ENCODE results near the gene CYP4B1.
"Not testable (repeated sequence)": the region's sequence is repeated elsewhere in the genome, so short reads cannot be mapped to it uniquely, and the experiment has no call there.

CYP4B1 gene

GRCh38 chr1:46798810-46799209 lies at the start of gene CYP4B1:
Gene CYP4B1 (plus strand): TSS chr1:46799046. CDS start chr1:46799082, 36 bp downstream.
- DNase-seq (no peak), ATAC-seq (no peak)

DNA sequence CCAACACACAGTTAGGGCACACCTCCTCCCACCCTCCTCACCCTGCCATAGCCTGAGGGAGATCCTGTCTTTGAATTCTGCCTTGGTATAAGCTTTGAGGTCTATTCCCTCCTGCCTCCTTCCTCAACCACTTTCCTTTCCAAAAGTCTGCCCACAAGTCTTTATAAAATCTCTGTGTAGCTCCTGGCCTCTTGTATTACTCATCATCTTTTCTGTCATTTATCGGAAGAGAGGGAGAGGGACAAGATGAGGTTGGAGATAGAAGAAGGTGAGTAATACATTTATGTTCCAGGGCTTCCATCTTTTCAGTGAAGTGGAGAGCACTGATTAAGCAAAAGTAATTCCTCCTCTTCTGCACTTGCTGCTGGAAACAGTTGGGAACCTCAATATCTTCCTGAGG lies 49.4 kb upstream of the CYP4B1 start:
- DNase-seq (no peak), ATAC-seq (no peak)

DNA sequence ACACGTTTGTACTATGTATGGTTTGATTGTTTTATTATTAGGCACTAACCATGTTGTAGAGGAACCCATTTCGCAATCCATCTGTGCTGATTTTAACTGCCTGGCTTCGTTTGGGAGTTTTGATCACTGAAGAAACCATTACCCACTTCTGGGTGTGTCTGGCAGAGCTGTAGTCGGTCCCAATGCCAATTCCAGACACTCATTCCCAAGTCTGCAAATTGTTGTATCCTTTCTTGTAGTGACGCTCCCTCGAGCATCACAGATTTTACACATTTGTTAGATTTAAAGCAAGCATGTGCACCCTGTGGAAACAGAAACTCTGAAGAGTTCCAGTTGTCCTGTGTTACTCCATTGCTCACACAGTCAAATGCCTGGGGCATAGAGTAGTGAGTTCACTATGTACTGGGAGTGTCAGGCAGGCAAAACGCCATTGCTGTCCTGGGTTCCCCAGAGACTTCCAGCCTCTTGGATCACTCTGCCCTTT lies 48.9 kb upstream of the CYP4B1 start:
- no peak for ATAC-seq
- DNase-seq, result no peak

- ATAC-seq (no peak), DNase-seq (no peak)
Measured at GRCh38 chr1:46753985-46754384, 44.9 kb upstream of the CYP4B1 start.

DNA sequence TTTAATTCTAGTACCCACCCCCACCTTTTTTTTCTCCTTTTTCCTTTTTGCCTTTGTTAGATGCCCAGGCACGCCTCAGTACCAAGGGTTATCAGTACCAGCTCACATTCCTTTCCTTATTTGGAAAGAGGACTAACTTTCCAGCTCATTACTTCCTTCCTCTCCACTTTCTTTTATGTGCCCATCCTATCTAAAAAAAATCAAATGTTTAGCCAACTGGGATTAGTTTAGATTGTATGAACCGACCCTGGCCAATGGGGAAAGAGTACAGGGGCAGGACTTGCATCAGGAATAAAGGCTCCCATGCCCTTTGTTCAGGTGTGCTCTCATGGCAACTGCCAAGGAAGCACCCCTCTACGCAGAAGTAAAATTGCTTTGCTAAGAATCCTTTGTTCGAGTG lies 44.1 kb upstream of the CYP4B1 start:
- DNase-seq, ATAC-seq: not testable (repeated sequence)

DNA sequence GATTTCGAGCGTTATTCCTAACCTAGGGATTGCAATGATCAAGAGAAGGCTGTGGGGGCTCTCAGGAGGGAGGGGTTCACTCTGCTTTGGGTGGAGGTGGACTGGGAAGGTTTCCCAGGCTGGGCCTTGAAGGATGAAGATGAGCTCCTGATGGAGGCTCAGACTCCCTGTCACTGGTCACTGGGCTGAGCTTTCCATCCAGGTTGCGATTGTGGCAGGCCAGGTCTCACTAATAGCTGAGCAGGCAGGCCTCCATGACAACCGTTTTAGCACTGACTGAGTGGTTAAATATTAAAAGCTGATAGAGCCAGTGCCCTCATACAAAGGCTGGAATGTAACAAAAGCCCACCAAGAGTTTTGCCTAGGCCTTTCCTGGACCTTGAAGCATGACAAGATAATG lies 43.7 kb upstream of the CYP4B1 start:
- DNase-seq (no peak), ATAC-seq (no peak)

DNA sequence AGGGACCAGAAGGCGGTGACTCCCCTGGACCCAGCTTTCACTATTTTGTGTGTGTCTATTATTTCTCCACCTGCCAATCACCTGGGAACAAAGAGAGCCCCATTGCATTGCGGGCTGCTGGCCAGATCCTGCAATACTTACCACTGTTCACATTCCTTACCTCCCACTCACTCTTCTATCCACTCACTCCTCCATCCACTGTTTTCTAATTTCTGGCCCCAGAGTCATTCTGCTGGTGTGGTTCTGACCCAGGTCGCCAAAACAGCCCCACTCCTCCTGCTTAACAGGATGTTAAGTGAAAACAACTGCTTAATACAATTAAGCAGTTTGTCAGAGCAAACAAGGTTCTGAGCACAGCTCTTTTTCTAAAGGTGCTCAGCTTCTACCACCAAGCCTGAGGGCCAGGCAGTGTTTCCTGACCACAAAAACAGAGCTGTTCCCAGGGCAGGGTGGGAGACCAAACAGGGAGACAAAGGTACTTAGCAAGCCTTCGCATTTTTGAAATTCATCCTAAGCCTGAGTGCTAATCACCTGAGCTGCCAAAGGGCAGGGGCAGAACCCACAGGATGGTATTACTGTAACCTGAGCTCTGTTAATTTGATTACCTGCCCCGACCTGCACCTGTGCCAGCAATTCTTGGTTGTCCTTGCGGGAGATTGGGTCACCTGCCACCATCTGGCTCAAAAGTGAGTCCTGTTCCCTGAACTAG lies 41.4 kb upstream of the CYP4B1 start:
- ATAC-seq, result no peak
- no peak for DNase-seq

- ATAC-seq (no peak), DNase-seq (no peak)
Measured at GRCh38 chr1:46757956-46758528, 40.8 kb upstream of the CYP4B1 start.

GRCh38 chr1:46760558-46761166 lies 38.2 kb upstream of the CYP4B1 start:
- DNase-seq (no peak), ATAC-seq (no peak)

- DNase-seq (no peak), ATAC-seq (no peak)
Measured at GRCh38 chr1:46761740-46762139, 37.1 kb upstream of the CYP4B1 start.

DNA sequence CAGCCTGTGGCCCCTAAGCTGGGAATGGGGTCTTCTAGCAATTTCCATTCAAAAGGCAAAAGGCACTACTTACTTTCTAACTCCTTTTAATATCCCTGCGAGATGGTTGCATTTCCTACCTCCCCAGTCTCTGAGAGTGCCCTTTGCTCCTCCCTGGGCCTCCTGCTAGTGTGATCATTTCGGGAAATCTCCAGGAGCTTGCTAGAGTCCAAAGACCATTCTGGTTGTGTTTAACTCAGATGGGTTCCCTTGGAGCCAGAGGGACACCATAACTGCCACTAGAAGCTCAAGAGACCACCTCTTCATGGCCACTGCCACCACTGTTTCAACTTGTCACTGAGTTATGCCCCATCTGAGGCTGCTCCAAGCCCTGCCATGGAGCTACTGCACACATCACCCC lies 34.4 kb upstream of the CYP4B1 start:
- ATAC-seq (no peak), DNase-seq (no peak)

DNA sequence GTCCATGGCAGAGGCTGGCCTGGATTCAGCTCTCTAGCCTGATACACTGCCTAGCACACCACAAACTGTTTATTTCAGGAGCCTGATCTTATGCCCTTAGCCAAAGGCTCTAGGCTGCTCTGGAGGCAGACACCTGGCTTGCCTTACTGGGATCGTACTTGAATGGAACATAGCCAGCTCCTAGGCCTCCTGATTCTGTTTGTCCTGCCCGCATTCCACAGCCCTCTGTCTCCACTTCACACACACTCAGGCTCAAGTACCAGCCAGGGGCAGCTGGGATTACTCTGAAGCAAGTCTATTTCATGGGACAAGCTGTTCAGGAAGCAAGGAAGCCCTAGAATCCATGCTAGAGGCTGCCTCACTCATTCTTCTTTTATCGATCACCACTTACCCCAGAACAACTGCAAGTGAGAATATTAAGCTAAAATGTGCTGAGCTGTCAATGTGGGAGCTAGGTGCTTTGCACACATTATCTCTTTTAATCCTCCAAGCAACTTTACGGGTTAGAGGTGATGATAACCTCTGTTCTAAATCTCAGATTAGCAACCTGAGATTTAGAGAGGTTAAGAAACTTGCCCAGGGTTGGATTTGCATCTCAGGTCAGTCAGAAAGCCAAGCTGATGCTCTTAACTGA lies 31.1 kb upstream of the CYP4B1 start:
- no peak for ATAC-seq
- DNase-seq, result no peak

DNA sequence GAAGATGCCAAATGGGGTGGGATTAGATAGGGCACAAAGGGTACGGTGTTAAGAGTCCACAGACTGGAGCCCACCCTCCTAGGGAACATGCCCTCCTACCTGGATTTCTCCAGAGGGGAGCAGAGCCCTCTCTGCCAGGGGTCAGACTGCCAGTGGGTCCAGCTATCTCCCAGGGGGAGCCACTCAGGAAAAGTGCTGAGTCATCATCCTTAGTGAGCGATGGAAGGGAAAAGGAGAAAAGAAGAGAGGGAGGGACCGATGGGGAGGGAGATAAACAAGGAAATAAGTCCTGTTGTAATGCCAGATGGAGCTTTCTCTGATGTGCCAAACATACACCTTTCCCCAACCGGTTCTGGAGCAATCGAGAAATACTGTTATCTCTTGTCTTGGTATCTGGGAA lies 30.4 kb upstream of the CYP4B1 start:
- no peak for DNase-seq
- no peak for ATAC-seq

DNA sequence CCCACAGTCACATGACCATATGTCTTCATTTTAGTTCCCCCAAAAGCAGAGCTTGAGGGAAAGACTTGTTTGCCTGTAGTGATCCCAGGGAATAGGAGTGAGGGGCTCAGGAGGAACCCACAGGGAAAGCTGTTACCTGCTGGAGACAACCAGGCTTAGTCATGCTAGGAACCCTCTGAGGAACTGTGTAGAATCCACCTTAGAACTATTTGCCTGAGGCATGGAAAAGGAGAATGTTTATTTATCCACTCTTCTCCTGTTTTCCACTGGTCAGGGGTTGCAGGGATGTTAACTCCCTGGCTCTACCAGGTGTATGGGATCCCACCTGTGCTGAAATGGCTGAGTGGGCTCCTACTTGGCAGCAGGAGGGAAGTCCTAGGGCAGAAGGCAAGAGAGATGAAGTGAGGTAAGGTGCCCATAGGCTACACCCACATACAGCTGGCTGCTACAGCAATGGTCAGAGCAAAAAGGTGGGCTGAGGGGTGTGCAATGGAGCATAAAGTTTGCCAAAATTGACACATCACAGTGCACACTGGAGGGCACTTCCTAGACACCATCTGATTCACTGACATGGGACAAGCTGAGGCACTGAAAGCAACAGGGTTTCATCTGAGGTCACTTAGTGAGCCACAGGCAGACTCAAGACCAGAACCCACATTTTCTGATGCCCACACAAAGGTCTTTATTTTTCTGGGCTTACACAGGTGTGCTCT lies 29.7 kb upstream of the CYP4B1 start:
- no peak for DNase-seq

DNA sequence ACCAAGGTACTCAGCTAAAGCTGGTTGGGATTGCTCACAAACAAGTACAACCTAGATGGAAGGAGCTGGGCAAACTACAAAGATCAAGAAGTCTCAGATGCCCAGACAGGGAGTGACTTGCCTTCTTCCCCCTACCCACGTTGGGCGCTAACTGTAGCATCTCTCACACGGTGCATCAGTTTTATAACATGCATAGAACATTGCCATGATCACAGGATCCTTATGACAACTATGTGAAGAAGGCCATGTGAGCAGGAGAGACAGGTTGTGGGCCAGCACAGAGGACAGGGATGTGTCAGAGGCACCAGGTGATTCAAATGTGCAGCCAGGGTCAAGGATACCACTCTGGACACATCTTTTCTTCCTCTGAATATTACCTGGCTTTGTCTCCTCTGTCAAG lies 28.3 kb upstream of the CYP4B1 start:
- no peak for ATAC-seq
- DNase-seq, result no peak

More for the DNA sequence above, 29.7 kb upstream of the CYP4B1 start:
- ATAC-seq, result no peak

- DNase-seq (no peak), ATAC-seq (no peak)
Measured at GRCh38 chr1:46772571-46772970, 26.3 kb upstream of the CYP4B1 start.

DNA sequence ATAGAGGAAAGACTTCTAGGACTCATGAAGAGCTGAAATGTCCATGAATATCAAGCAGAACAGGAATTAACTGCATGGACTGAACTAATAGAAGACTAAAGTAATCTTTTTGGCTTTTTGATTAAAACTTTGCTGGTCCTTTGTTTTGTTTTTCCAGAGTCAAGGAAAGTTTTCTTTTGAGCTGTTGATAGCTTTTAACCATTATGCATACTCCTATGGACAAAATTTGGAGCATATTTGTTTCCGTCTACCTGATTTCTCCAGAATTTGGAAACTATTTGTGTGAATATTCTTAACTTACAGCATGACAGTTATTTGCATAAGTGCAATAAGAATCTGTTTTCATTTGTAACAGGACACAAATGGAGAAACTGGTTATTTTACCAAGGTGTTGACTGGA lies 24.5 kb upstream of the CYP4B1 start:
- ATAC-seq (no peak), DNase-seq (no peak)

DNA sequence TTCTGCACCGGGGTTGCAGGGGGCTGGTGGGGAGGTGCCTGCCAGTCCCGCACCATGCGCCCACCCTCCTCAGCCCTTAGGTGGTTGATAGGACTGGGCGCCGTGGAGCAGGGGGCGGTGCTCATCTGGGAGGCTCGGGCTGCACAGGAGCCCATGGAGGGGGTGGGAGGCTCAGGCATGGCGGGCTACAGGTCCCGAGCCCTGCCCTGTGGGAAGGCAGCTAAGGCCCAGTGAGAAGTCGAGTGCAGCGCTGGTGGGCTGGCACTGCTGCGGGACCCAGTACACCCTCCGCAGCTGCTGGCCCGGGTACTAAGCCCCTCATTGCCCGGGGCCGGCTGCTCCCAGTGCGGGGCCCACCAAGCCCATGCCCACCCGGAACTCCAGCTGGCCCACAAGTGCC lies 20.4 kb upstream of the CYP4B1 start:
- not testable (repeated sequence) for ATAC-seq, DNase-seq

DNA sequence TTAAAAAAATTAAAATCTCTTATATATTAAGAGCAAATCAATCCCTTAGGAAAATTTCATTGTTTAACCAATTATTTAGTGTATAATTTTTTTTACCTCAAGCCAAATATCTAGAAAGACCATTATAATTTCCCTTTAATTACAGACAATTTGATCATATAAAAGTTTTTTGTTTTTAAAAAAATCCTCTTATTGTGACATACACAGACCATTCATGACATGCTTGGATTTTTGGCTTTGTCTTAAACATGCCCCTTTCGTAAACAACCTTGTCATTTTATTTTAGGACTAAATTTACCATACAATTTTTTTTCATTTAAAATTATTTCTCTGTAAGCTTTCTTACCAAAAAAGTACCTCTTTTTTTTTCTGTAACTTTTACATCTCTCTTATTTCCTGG lies 14.2 kb upstream of the CYP4B1 start:
- DNase-seq, result no peak
- no peak for ATAC-seq

GRCh38 chr1:46788634-46789033 lies 10.2 kb upstream of the CYP4B1 start:
- DNase-seq, ATAC-seq: not testable (repeated sequence)

DNA sequence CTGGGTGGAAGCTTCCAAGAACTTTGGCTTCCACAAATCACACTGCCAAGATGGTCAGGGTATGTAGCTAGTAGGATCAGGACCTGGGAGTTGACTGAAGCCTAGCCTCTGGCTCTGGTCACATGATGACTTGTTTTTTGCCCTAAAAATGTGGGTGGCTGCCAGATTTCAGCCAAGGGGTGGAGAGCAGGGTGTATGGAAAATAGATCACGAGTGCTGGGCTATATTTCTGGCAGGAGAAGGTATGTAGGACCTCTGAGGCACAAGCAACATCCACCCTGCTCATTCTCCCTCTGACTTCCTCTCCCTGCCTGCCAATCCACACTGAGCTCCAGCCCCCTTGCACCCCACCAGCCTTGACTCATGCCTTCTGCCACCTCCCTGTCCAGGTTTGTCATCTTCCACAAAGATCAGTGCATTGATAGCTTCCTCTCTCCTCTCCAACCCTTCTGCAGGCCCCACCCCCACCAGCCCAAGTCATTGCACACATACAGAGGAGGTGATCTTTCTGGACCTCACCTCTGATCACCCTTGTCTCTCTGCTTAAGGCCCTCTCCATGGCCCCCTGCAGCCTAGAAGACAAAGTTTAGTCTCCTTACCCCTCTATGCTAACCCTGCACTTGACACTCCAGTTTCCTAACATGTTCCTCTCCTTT lies 8.3 kb upstream of the CYP4B1 start:
- DNase-seq (no peak), ATAC-seq (no peak)

DNA sequence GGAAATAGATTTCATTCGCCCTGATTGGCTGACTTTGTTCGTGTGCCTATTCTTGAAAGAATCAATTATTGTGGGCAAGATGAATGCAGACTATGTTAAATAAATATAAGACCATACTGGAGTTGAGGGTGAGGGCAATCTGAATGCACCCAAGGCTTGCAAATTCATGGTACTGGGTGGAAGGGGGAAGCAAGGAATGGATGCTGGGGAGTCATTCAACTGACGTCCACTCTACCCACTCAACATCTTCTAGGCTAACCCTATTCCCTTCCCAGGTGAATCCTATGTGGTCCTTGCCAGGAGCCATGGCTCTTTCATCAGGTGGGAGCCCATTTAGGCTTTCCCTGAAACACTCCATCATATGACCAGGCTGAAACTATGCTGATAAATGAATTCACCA lies 5.7 kb upstream of the CYP4B1 start:
- DNase-seq (no peak), ATAC-seq (no peak)
